KMS-11 (cell line): ENCODE results near the gene CEP126.

ENCODE experiments used
- H2AFZ ChIP-seq: fragments of 200-600 bp; sonication (generic); 2 replicates; pipeline ENCODE4 v1.6.1; 2016; ENCODE audit warnings: antibody characterized with exemption, mixed run types, low read depth
- H3K27ac ChIP-seq: fragments of 200-600 bp; sonication (generic); 2 replicates; pipeline ENCODE4 v1.6.1; 2016; ENCODE audit warnings: mild to moderate bottlenecking, mixed run types
- H3K27me3 ChIP-seq: fragments of 200-600 bp; sonication (generic); 2 replicates; pipeline ENCODE4 v1.6.1; 2017; ENCODE audit warnings: mild to moderate bottlenecking, low read depth, mixed run types, moderate library complexity; ENCODE audit not compliant: insufficient read depth
- H3K36me3 ChIP-seq: fragments of 200-600 bp; sonication (generic); 2 replicates; pipeline ENCODE4 v1.6.1; 2017; ENCODE audit warnings: mild to moderate bottlenecking, mixed run types; ENCODE audit not compliant: insufficient read depth
- H3K4me1 ChIP-seq: fragments of 200-600 bp; sonication (generic); 2 replicates; pipeline ENCODE4 v1.6.1; 2016; ENCODE audit warnings: mild to moderate bottlenecking, low read depth, mixed run types; ENCODE audit not compliant: poor library complexity, severe bottlenecking
- H3K4me2 ChIP-seq: fragments of 200-600 bp; sonication (generic); 2 replicates; pipeline ENCODE4 v1.7.0; 2016; ENCODE audit warnings: mild to moderate bottlenecking, mixed run types
- H3K4me3 ChIP-seq: fragments of 200-600 bp; sonication (generic); IDR thresholded peaks from 2 replicates; pipeline ENCODE4 v1.6.1; 2017; ENCODE audit warnings: low read depth, low read length, mixed read lengths; ENCODE audit not compliant: insufficient read depth
- H3K79me2 ChIP-seq: fragments of 200-600 bp; sonication (generic); 2 replicates; pipeline ENCODE4 v1.6.1; 2016; ENCODE audit warnings: low read depth, mixed run types; ENCODE audit not compliant: insufficient read depth
- H3K9ac ChIP-seq: fragments of 200-600 bp; sonication (generic); 2 replicates; pipeline ENCODE4 v1.6.1; 2016; ENCODE audit warnings: mild to moderate bottlenecking, mixed run types
- H4K20me1 ChIP-seq: fragments of 200-600 bp; sonication (generic); 2 replicates; pipeline ENCODE4 v1.6.1; 2016; ENCODE audit warnings: mild to moderate bottlenecking, mixed run types; ENCODE audit not compliant: insufficient read depth
- CTCF ChIP-seq: fragments of 200-600 bp; sonication (generic); conservative IDR thresholded peaks from 2 replicates; pipeline ENCODE4 v1.6.1; 2017; ENCODE audit warnings: low read depth, mild to moderate bottlenecking, antibody characterized with exemption, low read length, moderate library complexity, mixed read lengths

Gene CEP126

GRCh38 chr11:101929294-101929915 is 14.6 kb downstream of the CEP126 start:
- Histone ChIP-seq H3K27me3 (no peaks in the 10 kb centered on the region), H3K4me3 (no peak overlapping the region), H3K79me2 (no peaks in the 10 kb centered on the region), H3K27ac (no peak overlapping the region), H3K4me2 (no peak overlapping the region), H3K4me1 (no peaks in the 10 kb centered on the region), H2AFZ (no peak overlapping the region), H3K9ac (no peak overlapping the region), H3K36me3 (no peaks in the 10 kb centered on the region), H4K20me1 (no peaks in the 10 kb centered on the region)
- no peak for TF ChIP-seq CTCF

DNA sequence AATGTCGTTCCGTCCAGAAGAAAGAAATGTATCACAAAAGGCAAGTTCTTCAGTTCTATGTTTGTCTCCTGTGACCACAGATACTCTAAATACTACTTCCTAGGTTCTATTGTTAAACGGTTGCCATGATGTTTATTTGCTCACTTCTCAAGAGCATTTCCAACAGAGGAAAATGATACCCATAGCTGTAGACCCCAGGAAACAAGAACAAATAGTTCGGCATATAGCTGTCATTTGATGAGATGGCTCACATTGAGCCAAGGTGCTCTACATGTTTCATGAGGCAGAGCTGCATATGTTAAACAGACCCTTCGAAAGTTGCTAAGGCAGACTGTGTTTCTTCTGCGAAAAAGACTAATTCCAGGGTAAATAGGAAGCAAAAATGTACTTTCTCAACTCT is 16.9 kb downstream of the CEP126 start:
- H3K27me3 ChIP-seq = no peaks in the 10 kb centered on the region
- H3K9ac ChIP-seq = no peak overlapping the region
- TF ChIP-seq CTCF = no peak
- no peak overlapping the region for H3K27ac ChIP-seq
- H3K4me2 ChIP-seq = no peak overlapping the region
- no peak overlapping the region for H3K4me3 ChIP-seq
- H4K20me1 ChIP-seq = no peaks in the 10 kb centered on the region
- H3K36me3 ChIP-seq = no peaks in the 10 kb centered on the region
- no peaks in the 10 kb centered on the region for H3K79me2 ChIP-seq
- no peaks in the 10 kb centered on the region for H3K4me1 ChIP-seq
- no peak overlapping the region for H2AFZ ChIP-seq

GRCh38 chr11:101940901-101941520 is 26.2 kb downstream of the CEP126 start:
- Histone ChIP-seq H4K20me1 (no peaks in the 10 kb centered on the region), H3K36me3 (no peaks in the 10 kb centered on the region), H3K27me3 (no peaks in the 10 kb centered on the region), H3K9ac (no peak overlapping the region), H3K4me1 (no peaks in the 10 kb centered on the region), H2AFZ (no peak overlapping the region), H3K27ac (no peak overlapping the region), H3K79me2 (no peaks in the 10 kb centered on the region), H3K4me3 (no peak overlapping the region), H3K4me2 (no peak overlapping the region)
- TF ChIP-seq CTCF = no peak

DNA sequence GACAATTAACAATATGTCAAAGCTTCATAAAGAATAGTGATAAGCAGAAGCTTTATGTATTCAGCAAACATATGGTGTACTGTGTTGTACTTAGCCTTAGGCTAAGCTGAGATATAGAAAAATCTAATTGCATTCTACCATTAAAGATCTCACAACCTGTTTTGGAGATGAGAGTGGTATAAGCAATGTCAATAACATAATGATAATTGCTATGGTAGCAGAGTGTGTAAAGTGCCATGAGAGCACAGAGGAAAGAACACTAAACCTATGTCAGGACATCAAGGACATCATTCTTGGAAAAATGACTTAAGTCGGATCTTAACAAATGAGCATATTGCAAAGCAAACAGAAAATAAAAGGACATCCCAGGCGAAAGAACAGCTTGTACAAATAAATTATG is 30.1 kb downstream of the CEP126 start:
- Histone ChIP-seq H3K27ac (no peak overlapping the region), H2AFZ (no peak overlapping the region), H3K36me3 (no peaks in the 10 kb centered on the region), H3K4me2 (no peak overlapping the region), H3K79me2 (no peaks in the 10 kb centered on the region), H4K20me1 (no peaks in the 10 kb centered on the region), H3K4me1 (no peaks in the 10 kb centered on the region), H3K9ac (no peak overlapping the region), H3K27me3 (no peaks in the 10 kb centered on the region), H3K4me3 (no peak overlapping the region)
- TF ChIP-seq CTCF = no peak
